HEK293 (cell line): ENCODE data around the gene CACNG1.

Experiments used
- ZNF223 ChIP-seq: fragments of 450-650 bp; formaldehyde crosslinking; IDR thresholded peaks from 2 replicates; pipeline ENCODE4 v1.5.1; 2016; ENCODE audit warnings: missing biosample characterization, missing genetic modification characterization
- ZNF394 ChIP-seq: fragments of 450-650 bp; formaldehyde crosslinking; IDR thresholded peaks from 2 replicates; pipeline ENCODE4 v1.5.1; 2016; ENCODE audit warnings: missing biosample characterization, missing genetic modification characterization, mild to moderate bottlenecking, moderate library complexity, borderline replicate concordance
- ZNF549 ChIP-seq: fragments of 450-650 bp; IDR thresholded peaks from 2 replicates; pipeline ENCODE4 v1.5.1; 2018; ENCODE audit warnings: missing biosample characterization, missing genetic modification characterization, mild to moderate bottlenecking, inconsistent platforms, moderate library complexity
- ZNF658 ChIP-seq: fragments of 450-650 bp; formaldehyde crosslinking; IDR thresholded peaks from 2 replicates; pipeline ENCODE4; 2016; ENCODE audit warnings: missing biosample characterization, missing genetic modification characterization
- ZNF768 ChIP-seq: fragments of 450-650 bp; formaldehyde crosslinking; IDR thresholded peaks from 2 replicates; pipeline ENCODE4 v1.5.1; 2018; ENCODE audit warnings: missing biosample characterization, mild to moderate bottlenecking, missing genetic modification characterization
- ZNF777 ChIP-seq: fragments of 450-650 bp; formaldehyde crosslinking; IDR thresholded peaks from 2 replicates; pipeline ENCODE4 v1.5.1; 2017; ENCODE audit warnings: missing biosample characterization, missing genetic modification characterization, borderline replicate concordance
- ZNF785 ChIP-seq: fragments of 450-650 bp; formaldehyde crosslinking; IDR thresholded peaks from 2 replicates; pipeline ENCODE4 v1.5.1; 2016; ENCODE audit warnings: missing biosample characterization, missing genetic modification characterization
- TF ChIP-seq, protein P1 (sequence below): fragments of 450-650 bp; formaldehyde crosslinking; IDR thresholded peaks from 2 replicates; pipeline ENCODE4 v1.5.1; 2016; ENCODE audit warnings: missing biosample characterization, missing genetic modification characterization
- TF ChIP-seq, protein P2 (sequence below): fragments of 450-650 bp; formaldehyde crosslinking; IDR thresholded peaks from 2 replicates; pipeline ENCODE4 v1.5.1; 2016; ENCODE audit warnings: missing biosample characterization, missing genetic modification characterization, low read depth
- TF ChIP-seq, protein P3 (sequence below): fragments of 450-650 bp; formaldehyde crosslinking; IDR thresholded peaks from 2 replicates; pipeline ENCODE4 v1.5.1; 2016; ENCODE audit warnings: missing biosample characterization, missing genetic modification characterization
- TF ChIP-seq, protein P4 (sequence below): fragments of 450-650 bp; formaldehyde crosslinking; IDR thresholded peaks from 2 replicates; pipeline ENCODE4 v1.5.1; 2016; ENCODE audit warnings: missing biosample characterization, missing genetic modification characterization

DNA sequence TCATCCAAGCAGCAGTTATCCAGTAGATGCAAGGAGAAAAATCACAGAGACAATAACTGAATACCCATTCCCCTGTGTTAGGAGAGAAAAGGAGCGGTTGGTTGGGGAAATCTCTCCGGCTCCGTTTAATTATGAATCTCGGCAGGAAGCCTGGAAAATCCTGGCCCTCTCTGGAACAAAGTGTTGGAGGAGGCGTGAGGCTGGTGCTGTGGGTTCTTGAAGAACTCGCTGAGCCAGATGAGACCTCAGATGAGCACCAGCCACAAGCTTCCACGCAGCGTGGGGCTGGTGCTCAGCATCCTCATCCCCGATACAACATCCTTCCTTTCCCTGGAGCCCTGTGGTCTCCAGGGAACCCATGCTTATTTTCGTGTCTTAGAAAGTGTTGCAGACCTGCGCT, 40.2 kb upstream of the CACNG1 start:
- TF ChIP-seq ZNF658 (tag by site-specific recombination) (no peak), ZNF785 (tag by site-specific recombination) (no peak), ZNF394 (no peak), ZNF768 (no peak), ZNF549 (no peak), ZNF777 (no peak), ZNF223 (tag by site-specific recombination) (no peak)
- TF ChIP-seq, protein P1, sequence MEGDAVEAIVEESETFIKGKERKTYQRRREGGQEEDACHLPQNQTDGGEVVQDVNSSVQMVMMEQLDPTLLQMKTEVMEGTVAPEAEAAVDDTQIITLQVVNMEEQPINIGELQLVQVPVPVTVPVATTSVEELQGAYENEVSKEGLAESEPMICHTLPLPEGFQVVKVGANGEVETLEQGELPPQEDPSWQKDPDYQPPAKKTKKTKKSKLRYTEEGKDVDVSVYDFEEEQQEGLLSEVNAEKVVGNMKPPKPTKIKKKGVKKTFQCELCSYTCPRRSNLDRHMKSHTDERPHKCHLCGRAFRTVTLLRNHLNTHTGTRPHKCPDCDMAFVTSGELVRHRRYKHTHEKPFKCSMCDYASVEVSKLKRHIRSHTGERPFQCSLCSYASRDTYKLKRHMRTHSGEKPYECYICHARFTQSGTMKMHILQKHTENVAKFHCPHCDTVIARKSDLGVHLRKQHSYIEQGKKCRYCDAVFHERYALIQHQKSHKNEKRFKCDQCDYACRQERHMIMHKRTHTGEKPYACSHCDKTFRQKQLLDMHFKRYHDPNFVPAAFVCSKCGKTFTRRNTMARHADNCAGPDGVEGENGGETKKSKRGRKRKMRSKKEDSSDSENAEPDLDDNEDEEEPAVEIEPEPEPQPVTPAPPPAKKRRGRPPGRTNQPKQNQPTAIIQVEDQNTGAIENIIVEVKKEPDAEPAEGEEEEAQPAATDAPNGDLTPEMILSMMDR (tag by site-specific recombination), result no peak
- TF ChIP-seq, protein P2, sequence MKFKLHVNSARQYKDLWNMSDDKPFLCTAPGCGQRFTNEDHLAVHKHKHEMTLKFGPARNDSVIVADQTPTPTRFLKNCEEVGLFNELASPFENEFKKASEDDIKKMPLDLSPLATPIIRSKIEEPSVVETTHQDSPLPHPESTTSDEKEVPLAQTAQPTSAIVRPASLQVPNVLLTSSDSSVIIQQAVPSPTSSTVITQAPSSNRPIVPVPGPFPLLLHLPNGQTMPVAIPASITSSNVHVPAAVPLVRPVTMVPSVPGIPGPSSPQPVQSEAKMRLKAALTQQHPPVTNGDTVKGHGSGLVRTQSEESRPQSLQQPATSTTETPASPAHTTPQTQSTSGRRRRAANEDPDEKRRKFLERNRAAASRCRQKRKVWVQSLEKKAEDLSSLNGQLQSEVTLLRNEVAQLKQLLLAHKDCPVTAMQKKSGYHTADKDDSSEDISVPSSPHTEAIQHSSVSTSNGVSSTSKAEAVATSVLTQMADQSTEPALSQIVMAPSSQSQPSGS (tag by site-specific recombination), result no peak
- TF ChIP-seq, protein P3, sequence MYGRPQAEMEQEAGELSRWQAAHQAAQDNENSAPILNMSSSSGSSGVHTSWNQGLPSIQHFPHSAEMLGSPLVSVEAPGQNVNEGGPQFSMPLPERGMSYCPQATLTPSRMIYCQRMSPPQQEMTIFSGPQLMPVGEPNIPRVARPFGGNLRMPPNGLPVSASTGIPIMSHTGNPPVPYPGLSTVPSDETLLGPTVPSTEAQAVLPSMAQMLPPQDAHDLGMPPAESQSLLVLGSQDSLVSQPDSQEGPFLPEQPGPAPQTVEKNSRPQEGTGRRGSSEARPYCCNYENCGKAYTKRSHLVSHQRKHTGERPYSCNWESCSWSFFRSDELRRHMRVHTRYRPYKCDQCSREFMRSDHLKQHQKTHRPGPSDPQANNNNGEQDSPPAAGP, result no peak
- TF ChIP-seq, protein P4, sequence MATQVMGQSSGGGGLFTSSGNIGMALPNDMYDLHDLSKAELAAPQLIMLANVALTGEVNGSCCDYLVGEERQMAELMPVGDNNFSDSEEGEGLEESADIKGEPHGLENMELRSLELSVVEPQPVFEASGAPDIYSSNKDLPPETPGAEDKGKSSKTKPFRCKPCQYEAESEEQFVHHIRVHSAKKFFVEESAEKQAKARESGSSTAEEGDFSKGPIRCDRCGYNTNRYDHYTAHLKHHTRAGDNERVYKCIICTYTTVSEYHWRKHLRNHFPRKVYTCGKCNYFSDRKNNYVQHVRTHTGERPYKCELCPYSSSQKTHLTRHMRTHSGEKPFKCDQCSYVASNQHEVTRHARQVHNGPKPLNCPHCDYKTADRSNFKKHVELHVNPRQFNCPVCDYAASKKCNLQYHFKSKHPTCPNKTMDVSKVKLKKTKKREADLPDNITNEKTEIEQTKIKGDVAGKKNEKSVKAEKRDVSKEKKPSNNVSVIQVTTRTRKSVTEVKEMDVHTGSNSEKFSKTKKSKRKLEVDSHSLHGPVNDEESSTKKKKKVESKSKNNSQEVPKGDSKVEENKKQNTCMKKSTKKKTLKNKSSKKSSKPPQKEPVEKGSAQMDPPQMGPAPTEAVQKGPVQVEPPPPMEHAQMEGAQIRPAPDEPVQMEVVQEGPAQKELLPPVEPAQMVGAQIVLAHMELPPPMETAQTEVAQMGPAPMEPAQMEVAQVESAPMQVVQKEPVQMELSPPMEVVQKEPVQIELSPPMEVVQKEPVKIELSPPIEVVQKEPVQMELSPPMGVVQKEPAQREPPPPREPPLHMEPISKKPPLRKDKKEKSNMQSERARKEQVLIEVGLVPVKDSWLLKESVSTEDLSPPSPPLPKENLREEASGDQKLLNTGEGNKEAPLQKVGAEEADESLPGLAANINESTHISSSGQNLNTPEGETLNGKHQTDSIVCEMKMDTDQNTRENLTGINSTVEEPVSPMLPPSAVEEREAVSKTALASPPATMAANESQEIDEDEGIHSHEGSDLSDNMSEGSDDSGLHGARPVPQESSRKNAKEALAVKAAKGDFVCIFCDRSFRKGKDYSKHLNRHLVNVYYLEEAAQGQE (tag by site-specific recombination), result no peak
